Stimulated activated CD4-positive, alpha-beta T cell treated with anti-CD3 and anti-CD28 coated beads, Interleukin-4, amount 100 ng/mL, for 4 hours (primary cell): ENCODE data around the gene RASD1.
"Not testable (repeated sequence)": the region's sequence is repeated elsewhere in the genome, so short reads cannot be mapped to it uniquely, and the experiment has no call there.

ENCODE experiments used
- DNase-seq, 2 experiments: peaks; one replicate each; pipeline ENCODE4 v3.0.0-alpha.2; 2020

Gene RASD1

DNA sequence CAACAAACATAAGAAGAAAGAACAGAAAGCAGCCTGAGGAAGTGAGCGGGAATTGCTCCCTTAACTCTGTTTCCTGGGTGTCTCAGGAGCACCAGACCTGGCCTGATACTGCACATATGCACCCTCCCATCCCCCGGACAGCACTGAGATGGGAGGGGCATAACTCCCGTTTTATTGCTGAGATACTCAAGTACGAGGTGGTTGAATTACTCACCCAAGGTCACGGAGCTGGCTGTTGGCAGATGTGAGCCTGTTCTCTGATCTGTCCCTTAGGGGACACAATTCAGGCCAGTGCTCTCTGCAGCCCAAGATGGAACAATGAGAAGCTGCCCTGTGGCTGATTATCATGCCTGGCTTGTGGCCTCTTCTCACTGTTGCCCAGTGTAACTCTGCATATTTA, 28.5 kb downstream of the RASD1 start:
- DNase-seq = no peak

DNA sequence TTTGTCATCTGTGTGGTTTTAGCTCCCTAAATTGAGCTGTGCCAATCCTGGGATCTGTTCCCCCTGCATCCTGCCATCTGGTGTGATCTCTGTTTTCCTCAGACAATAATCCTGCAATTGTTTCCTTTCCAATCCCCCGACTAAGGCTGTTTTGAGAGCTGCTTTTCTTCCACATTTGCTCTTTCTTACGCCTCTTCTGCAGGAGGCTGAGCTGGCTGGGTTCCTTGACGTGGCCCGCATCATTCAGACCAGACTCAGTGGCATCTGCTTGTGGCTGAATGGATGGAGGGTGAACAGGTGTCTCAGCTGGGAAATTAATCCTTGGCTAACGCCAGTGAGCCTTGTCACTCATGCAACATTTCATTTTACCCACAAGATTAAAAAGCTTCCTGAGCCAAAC, 29.2 kb downstream of the RASD1 start:
- DNase-seq = no peak

DNA sequence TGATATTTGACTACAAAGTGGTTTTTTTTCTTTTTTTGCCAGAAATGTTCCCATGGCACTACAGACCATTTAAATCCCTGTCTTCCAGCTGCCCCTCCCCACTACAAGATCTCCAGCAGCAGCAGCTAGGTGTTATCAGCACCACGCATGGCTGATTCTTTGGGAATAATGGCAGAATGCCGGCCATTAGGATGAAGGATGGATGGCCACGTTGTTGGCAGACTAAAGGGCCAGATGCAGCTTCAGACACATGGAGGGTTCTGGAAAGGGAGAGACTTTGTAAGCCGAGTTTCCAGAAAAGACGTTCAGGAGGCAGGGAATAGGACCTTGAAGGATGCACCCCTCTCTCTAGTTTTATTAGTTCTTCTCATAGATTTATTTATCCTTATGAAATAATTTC, 29.7 kb downstream of the RASD1 start:
- no peak for DNase-seq

GRCh38 chr17:17465878-17466277, 30.3 kb downstream of the RASD1 start:
- not testable (repeated sequence) for DNase-seq

GRCh38 chr17:17463821-17464220, 32.4 kb downstream of the RASD1 start:
- no peak for DNase-seq

DNA sequence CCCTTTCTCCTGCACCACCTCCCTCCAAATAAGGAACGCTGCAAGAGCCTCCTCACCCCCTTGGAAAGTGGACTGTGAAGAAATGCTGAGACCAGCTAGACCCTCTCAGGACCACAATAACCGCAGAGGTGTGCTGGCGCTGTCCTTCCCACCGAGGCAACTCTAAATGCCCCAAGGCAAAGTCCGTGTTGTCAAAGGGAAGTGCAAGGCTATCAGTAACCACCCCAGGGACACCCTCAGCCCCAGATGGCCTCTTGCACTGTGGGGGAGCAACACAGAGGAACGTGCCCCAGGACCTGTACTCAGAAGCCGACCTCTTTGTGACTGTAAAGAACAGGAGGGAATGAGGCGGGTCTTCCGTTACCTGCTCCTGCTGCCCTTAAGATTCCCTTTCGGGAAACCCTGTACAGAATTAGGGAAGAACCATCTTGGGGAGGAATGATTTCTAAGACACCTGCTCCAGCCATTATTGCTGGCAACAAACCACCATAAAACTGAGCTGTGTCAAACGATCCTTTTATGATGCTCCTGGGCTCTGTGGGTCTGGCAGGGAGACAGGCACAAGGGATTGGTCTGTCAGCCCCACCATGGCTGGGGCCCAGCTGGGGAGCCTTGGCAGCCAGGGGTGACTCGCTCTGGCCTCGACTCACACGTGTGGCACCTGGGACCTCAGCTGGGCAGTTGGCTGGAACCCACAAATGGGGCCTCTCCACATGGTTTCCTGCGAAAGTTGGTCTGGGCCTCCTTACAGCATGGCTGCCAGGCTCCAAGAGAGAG, 34.0 kb downstream of the RASD1 start:
- no peak for DNase-seq

DNA sequence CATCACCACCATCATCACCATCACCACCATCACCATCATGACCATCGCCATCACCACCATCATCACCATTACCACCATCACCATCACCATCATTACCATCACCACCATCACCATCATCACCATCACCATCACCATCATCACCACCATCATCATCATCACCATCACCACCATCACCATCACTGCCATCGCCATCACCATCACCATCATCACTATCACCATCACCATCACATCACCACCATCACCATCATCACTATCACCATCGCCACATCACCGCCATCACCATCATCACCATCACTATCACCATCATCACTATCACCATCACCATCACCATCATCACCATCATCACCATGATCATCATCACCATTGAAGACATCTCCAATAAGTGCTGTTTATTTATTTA, 36.2 kb downstream of the RASD1 start:
- DNase-seq = no peak

- no peak for DNase-seq
Measured at GRCh38 chr17:17457680-17458079, 38.5 kb downstream of the RASD1 start.

DNA sequence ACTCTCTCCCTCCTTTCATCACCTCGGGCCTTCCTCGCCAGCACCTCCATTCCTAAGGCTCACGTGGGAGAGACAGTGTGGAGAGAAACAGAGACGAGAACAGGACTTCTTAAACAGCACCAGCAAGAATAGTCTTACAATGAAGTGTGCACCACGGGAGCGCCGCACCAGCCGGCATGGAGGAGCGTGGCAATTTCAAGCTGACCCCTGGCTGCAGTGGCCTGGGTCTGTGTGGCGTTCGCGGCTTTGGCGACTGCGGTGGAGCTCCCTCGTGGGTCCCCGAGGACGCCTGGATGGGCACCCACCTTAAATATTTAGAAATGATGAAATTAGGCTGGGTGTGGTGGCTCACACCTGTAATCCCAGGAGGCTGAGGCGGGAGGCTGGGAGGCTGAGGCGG, 39.9 kb downstream of the RASD1 start:
- DNase-seq = no peak

GRCh38 chr17:17455173-17455572, 41.0 kb downstream of the RASD1 start:
- DNase-seq = no peak

GRCh38 chr17:17454700-17455099, 41.5 kb downstream of the RASD1 start:
- DNase-seq = not testable (repeated sequence)

- no peak for DNase-seq
Measured at GRCh38 chr17:17454276-17454675, 41.9 kb downstream of the RASD1 start.

GRCh38 chr17:17453088-17453487, 43.1 kb downstream of the RASD1 start:
- DNase-seq = no peak

DNA sequence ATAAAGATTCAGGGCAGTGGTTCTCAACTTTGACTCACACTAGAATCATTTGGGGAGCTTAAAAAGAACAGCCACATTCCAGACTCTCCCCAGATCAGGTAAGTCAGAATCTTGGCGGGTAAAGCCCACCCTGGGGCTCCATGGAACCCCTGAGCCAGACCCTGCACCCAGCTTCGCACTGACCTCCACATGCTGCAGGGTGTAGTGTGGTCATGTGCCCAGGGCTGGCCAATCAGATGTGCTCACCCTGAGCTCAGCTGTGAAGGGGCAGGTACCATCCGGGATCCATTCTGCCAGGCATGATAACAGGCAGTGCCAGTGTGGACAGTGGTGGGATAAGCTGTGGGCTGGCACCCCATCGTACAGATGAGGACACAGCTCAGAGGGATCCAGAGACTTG, 47.5 kb downstream of the RASD1 start:
- no peak for DNase-seq

- no peak for DNase-seq
Measured at GRCh38 chr17:17448076-17448475, 48.1 kb downstream of the RASD1 start.

GRCh38 chr17:17447264-17447663, 48.9 kb downstream of the RASD1 start:
- DNase-seq = no peak

- DNase-seq = no peak
Measured at GRCh38 chr17:17446666-17447155, 49.5 kb downstream of the RASD1 start.

- no peak for DNase-seq
Measured at GRCh38 chr17:17445925-17446665, 50.1 kb downstream of the RASD1 start.

- no peak for DNase-seq
Measured at GRCh38 chr17:17445296-17445924, 50.8 kb downstream of the RASD1 start.
